Measurements from ENCODE around the gene DCANP1. TPM values are rescaled to one million over a fixed set of nuclear protein-coding genes. Genes with fewer than 3 reads are reported as not detected.

DCANP1 gene
- polyA plus RNA-seq, 3 donors from 2014 or later = 0.95 TPM; not detected in 2

GRCh38 chr5:135425641-135426040 lies 21.5 kb downstream of the DCANP1 start:
- Mint-ChIP-seq H3K4me1 (peaks cover 0 to 6% of the 10 kb centered on the region in 2 donors), H3K9me3 (no peaks in the 10 kb centered on the region), H3K27ac (peak overlapping the region in 2 of 6 donors; percentile 61 to 68), H3K27me3 (ENCODE audit: low read depth in 3 of 3) (peaks cover 6 to 12% (median 7%) of the 10 kb centered on the region in 3 donors), H3K4me3 (no peak overlapping the region), H3K36me3 (no peaks in the 10 kb centered on the region)
- no peak for DNase-seq

GRCh38 chr5:135423846-135424168 lies 23.3 kb downstream of the DCANP1 start:
- Mint-ChIP-seq H3K36me3 (no peaks in the 10 kb centered on the region), H3K4me3 (no peak overlapping the region), H3K9me3 (peaks cover 0 to 8% (median 2%) of the 10 kb centered on the region in 6 donors), H3K27me3 (ENCODE audit: low read depth in 3 of 3) (peaks cover 6 to 18% (median 14%) of the 10 kb centered on the region in 3 donors), H3K4me1 (peaks cover 0 to 6% of the 10 kb centered on the region in 2 donors), H3K27ac (no peak overlapping the region)
- no peak for DNase-seq

- H3K27me3 Mint-ChIP-seq (ENCODE audit: low read depth in 3 of 3) = peaks cover 6 to 19% (median 18%) of the 10 kb centered on the region in 3 donors
- no peaks in the 10 kb centered on the region for H3K36me3 Mint-ChIP-seq
- H3K9me3 Mint-ChIP-seq = peaks cover 0 to 8% (median 2%) of the 10 kb centered on the region in 6 donors
- DNase-seq = no peak
- no peak overlapping the region for H3K4me3 Mint-ChIP-seq
- H3K4me1 Mint-ChIP-seq = peaks cover 0 to 6% of the 10 kb centered on the region in 2 donors
- H3K27ac Mint-ChIP-seq = no peak overlapping the region
Measured at GRCh38 chr5:135423146-135423845, 23.9 kb downstream of the DCANP1 start.

GRCh38 chr5:135422419-135422818 lies 24.7 kb downstream of the DCANP1 start:
- Mint-ChIP-seq H3K4me1 (peaks cover 0 to 6% of the 10 kb centered on the region in 2 donors), H3K4me3 (no peak overlapping the region), H3K9me3 (peaks cover 0 to 8% (median 2%) of the 10 kb centered on the region in 6 donors), H3K36me3 (no peaks in the 10 kb centered on the region), H3K27me3 (ENCODE audit: low read depth in 3 of 3) (peaks cover 4 to 23% (median 20%) of the 10 kb centered on the region in 3 donors), H3K27ac (no peak overlapping the region)
- DNase-seq = no peak

- Mint-ChIP-seq H3K27me3 (ENCODE audit: low read depth in 3 of 3) (peaks cover 2 to 26% (median 24%) of the 10 kb centered on the region in 3 donors), H3K36me3 (no peaks in the 10 kb centered on the region), H3K4me3 (no peak overlapping the region), H3K9me3 (peaks cover 0 to 8% (median 2%) of the 10 kb centered on the region in 6 donors), H3K27ac (no peak overlapping the region), H3K4me1 (no peaks in the 10 kb centered on the region)
- DNase-seq = no peak
Measured at GRCh38 chr5:135417083-135417482, 30.1 kb downstream of the DCANP1 start.

GRCh38 chr5:135405082-135405481 lies 42.1 kb downstream of the DCANP1 start:
- H3K36me3 Mint-ChIP-seq = no peaks in the 10 kb centered on the region
- peaks cover 7 to 10% (median 10%) of the 10 kb centered on the region in 3 donors for H3K27me3 Mint-ChIP-seq (ENCODE audit: low read depth in 3 of 3)
- no peak for DNase-seq
- no peak overlapping the region for H3K4me3 Mint-ChIP-seq
- H3K27ac Mint-ChIP-seq = no peak overlapping the region
- peaks cover 0 to 4% (median 0%) of the 10 kb centered on the region in 6 donors for H3K9me3 Mint-ChIP-seq
- peaks cover 6 to 9% of the 10 kb centered on the region in 2 donors for H3K4me1 Mint-ChIP-seq

GRCh38 chr5:135402031-135402430 lies 45.1 kb downstream of the DCANP1 start:
- no peak overlapping the region for H3K27ac Mint-ChIP-seq
- peaks cover 0 to 4% (median 0%) of the 10 kb centered on the region in 6 donors for H3K9me3 Mint-ChIP-seq
- H3K27me3 Mint-ChIP-seq (ENCODE audit: low read depth in 3 of 3) = peaks cover 9 to 15% (median 12%) of the 10 kb centered on the region in 3 donors
- no peak for DNase-seq
- no peaks in the 10 kb centered on the region for H3K36me3 Mint-ChIP-seq
- no peak overlapping the region for H3K4me3 Mint-ChIP-seq
- H3K4me1 Mint-ChIP-seq = peaks cover 26 to 30% of the 10 kb centered on the region in 2 donors

- peak overlapping the region; percentile 40 to 92 (median 50) for H3K4me3 Mint-ChIP-seq
- DNase-seq = no peak
- H3K4me1 Mint-ChIP-seq = peaks cover 37 to 42% of the 10 kb centered on the region in 2 donors
- peaks cover 0 to 4% (median 0%) of the 10 kb centered on the region in 6 donors for H3K9me3 Mint-ChIP-seq
- H3K27ac Mint-ChIP-seq = peak overlapping the region; percentile 24 to 94 (median 78)
- H3K27me3 Mint-ChIP-seq (ENCODE audit: low read depth in 3 of 3) = peaks cover 9 to 15% (median 12%) of the 10 kb centered on the region in 3 donors
- no peaks in the 10 kb centered on the region for H3K36me3 Mint-ChIP-seq
Measured at GRCh38 chr5:135400866-135401265, 46.3 kb downstream of the DCANP1 start.

- Mint-ChIP-seq H3K27me3 (ENCODE audit: low read depth in 3 of 3) (peaks cover 6 to 15% (median 12%) of the 10 kb centered on the region in 3 donors), H3K27ac (peak overlapping the region; percentile 86 to 95 (median 92)), H3K4me1 (peaks cover 46 to 51% of the 10 kb centered on the region in 2 donors), H3K36me3 (no peaks in the 10 kb centered on the region), H3K4me3 (peak overlapping the region; percentile 87 to 92 (median 89)), H3K9me3 (peaks cover 0 to 4% (median 0%) of the 10 kb centered on the region in 6 donors)
- DNase-seq = no peak
Measured at GRCh38 chr5:135399794-135400542, 47.2 kb downstream of the DCANP1 start.

- Mint-ChIP-seq H3K9me3 (no peaks in the 10 kb centered on the region), H3K4me1 (peaks cover 54 to 59% of the 10 kb centered on the region in 2 donors), H3K4me3 (peak within 1 kb of the TSS; percentile 87 to 92 (median 89)), H3K27ac (peak within 1 kb of the TSS; percentile 86 to 95 (median 92)), H3K27me3 (ENCODE audit: low read depth in 3 of 3) (peaks cover 3 to 10% (median 9%) of the 10 kb centered on the region in 3 donors), H3K36me3 (no peaks in the 10 kb centered on the region)
- peak; percentile 84 to 86 (median 85) for DNase-seq
Measured at GRCh38 chr5:135398855-135399793, 48.0 kb downstream of the DCANP1 start, which contains the start of gene MACROH2A1. Gene MACROH2A1 (minus strand): TSS chr5:135399231. CDS start chr5:135389093, 10,138 bp downstream.

- Mint-ChIP-seq H3K27me3 (ENCODE audit: low read depth in 3 of 3) (peaks cover 3 to 8% (median 6%) of the 10 kb centered on the region in 3 donors), H3K9me3 (no peaks in the 10 kb centered on the region), H3K27ac (peak overlapping the region; percentile 71 to 90 (median 78)), H3K4me1 (peaks cover 61 to 62% of the 10 kb centered on the region in 2 donors), H3K36me3 (no peaks in the 10 kb centered on the region), H3K4me3 (peak overlapping the region; percentile 80 to 87 (median 83))
- DNase-seq = peak; percentile 22 to 33 (median 28)
Measured at GRCh38 chr5:135398160-135398854, 48.8 kb downstream of the DCANP1 start.

GRCh38 chr5:135397084-135397483 lies 50.1 kb downstream of the DCANP1 start:
- Mint-ChIP-seq H3K36me3 (peaks cover 0 to 4% (median 0%) of the 10 kb centered on the region in 3 donors), H3K4me3 (peak overlapping the region; percentile 80 to 87 (median 83)), H3K4me1 (peaks cover 74% of the 10 kb centered on the region in 2 donors)

More at GRCh38 chr5:135397084-135397483, 50.1 kb downstream of the DCANP1 start:
- DNase-seq = no peak
- no peaks in the 10 kb centered on the region for H3K9me3 Mint-ChIP-seq
- peaks cover 5 to 8% (median 6%) of the 10 kb centered on the region in 3 donors for H3K27me3 Mint-ChIP-seq (ENCODE audit: low read depth in 3 of 3)
- peak overlapping the region in 4 of 6 donors; percentile 6 to 87 (median 57) for H3K27ac Mint-ChIP-seq
